HEK293 (cell line): ENCODE measurements around the gene ATF7IP2.
"Not testable (repeated sequence)": the region's sequence is repeated elsewhere in the genome, so short reads cannot be mapped to it uniquely, and the experiment has no call there.

Experiments
- CTCF ChIA-PET: fragments of 350-600 bp; formaldehyde crosslinking; extraction: SDS; loops from one replicate; lab custom pipeline; 2021; ENCODE audit warnings: antibody characterized with exemption; lab: Yijun Ruan, JAX
- POLR2A ChIA-PET: fragments of 300-600 bp; formaldehyde crosslinking; extraction: SDS; loops from one replicate; lab custom pipeline; 2020; ENCODE audit warnings: antibody characterized with exemption, inconsistent platforms; lab: Yijun Ruan, JAX
- H3K27ac ChIP-seq: fragments of 200-500 bp; sonication (Bioruptor generic); 2 replicates; pipeline ENCODE4 v1.5.1; 2014; ENCODE audit warnings: low read depth, low read length, control low read depth, inconsistent platforms; ENCODE audit errors: extremely low read depth
- H3K36me3 ChIP-seq, 2 experiments: fragments of 200-500 bp in 1 of 2; sonication (Bioruptor generic) in 1 of 2; 1 replicate in 1 of 2; 2 replicates in 1 of 2; pipeline ENCODE4 v1.5.1; 2014 to 2017; ENCODE audit warnings: inconsistent platforms in 2 of 2, low read length in 2 of 2; ENCODE audit not compliant: control insufficient read depth in 2 of 2, insufficient read depth in 1 of 2
- H3K4me1 ChIP-seq: fragments of 200-500 bp; sonication (Bioruptor generic); 2 replicates; pipeline ENCODE4 v1.5.1; 2014; ENCODE audit warnings: mild to moderate bottlenecking, low read length, inconsistent platforms; ENCODE audit not compliant: control insufficient read depth, insufficient read depth
- H3K4me3 ChIP-seq: 2 replicates; pipeline ENCODE4 v1.5.1; 2011; ENCODE audit warnings: low read depth, mild to moderate bottlenecking, control low read depth, low read length, moderate library complexity
- H3K9me3 ChIP-seq: fragments of 200-500 bp; sonication (Bioruptor generic); 2 replicates; pipeline ENCODE4 v1.5.1; 2014; ENCODE audit warnings: low read depth, low read length, inconsistent platforms; ENCODE audit not compliant: control insufficient read depth, insufficient read depth
- GLI2 ChIP-seq: fragments of 450-650 bp; formaldehyde crosslinking; IDR thresholded peaks from 2 replicates; pipeline ENCODE4; 2017; ENCODE audit warnings: missing biosample characterization, missing genetic modification characterization, low read depth, borderline replicate concordance
- MZF1 ChIP-seq: fragments of 450-650 bp; formaldehyde crosslinking; IDR thresholded peaks from 2 replicates; pipeline ENCODE4 v1.5.1; 2017; ENCODE audit warnings: missing biosample characterization, missing genetic modification characterization, borderline replicate concordance
- OVOL3 ChIP-seq: fragments of 450-650 bp; formaldehyde crosslinking; IDR thresholded peaks from 2 replicates; pipeline ENCODE4 v1.5.1; 2016; ENCODE audit warnings: missing biosample characterization, missing genetic modification characterization
- PRDM1 ChIP-seq: fragments of 450-650 bp; formaldehyde crosslinking; IDR thresholded peaks from 2 replicates; pipeline ENCODE4; 2016; ENCODE audit warnings: missing biosample characterization, missing genetic modification characterization
- PRDM2 ChIP-seq: fragments of 450-650 bp; formaldehyde crosslinking; IDR thresholded peaks from 2 replicates; pipeline ENCODE4 v1.5.1; 2016; ENCODE audit warnings: missing biosample characterization, missing genetic modification characterization, borderline replicate concordance
- REPIN1 ChIP-seq: fragments of 450-650 bp; formaldehyde crosslinking; IDR thresholded peaks from 2 replicates; pipeline ENCODE4 v1.5.1; 2017; ENCODE audit warnings: missing biosample characterization, missing genetic modification characterization, low read depth
- ZFP41 ChIP-seq: fragments of 450-650 bp; formaldehyde crosslinking; IDR thresholded peaks from 2 replicates; pipeline ENCODE4 v1.5.1; 2016; ENCODE audit warnings: missing biosample characterization, missing genetic modification characterization, borderline replicate concordance
- ZIC2 ChIP-seq: fragments of 450-650 bp; formaldehyde crosslinking; IDR thresholded peaks from 2 replicates; pipeline ENCODE4 v1.5.1; 2016; ENCODE audit warnings: missing biosample characterization, missing genetic modification characterization
- ZNF138 ChIP-seq: fragments of 450-650 bp; formaldehyde crosslinking; IDR thresholded peaks from 2 replicates; pipeline ENCODE4 v1.5.1; 2016; ENCODE audit warnings: missing biosample characterization, missing genetic modification characterization, borderline replicate concordance
- ZNF140 ChIP-seq: fragments of 450-650 bp; formaldehyde crosslinking; IDR thresholded peaks from 2 replicates; pipeline ENCODE4 v1.5.1; 2016; ENCODE audit warnings: missing biosample characterization, missing genetic modification characterization
- ZNF146 ChIP-seq: fragments of 450-650 bp; formaldehyde crosslinking; IDR thresholded peaks from 2 replicates; pipeline ENCODE4 v1.5.1; 2016; ENCODE audit warnings: missing biosample characterization, missing genetic modification characterization
- ZNF175 ChIP-seq: fragments of 450-650 bp; formaldehyde crosslinking; IDR thresholded peaks from 2 replicates; pipeline ENCODE4 v1.5.1; 2016; ENCODE audit warnings: missing biosample characterization, missing genetic modification characterization
- ZNF341 ChIP-seq: fragments of 450-650 bp; formaldehyde crosslinking; IDR thresholded peaks from 2 replicates; pipeline ENCODE4; 2016; ENCODE audit warnings: low read depth, missing biosample characterization, missing genetic modification characterization
- ZNF350 ChIP-seq: fragments of 450-650 bp; formaldehyde crosslinking; IDR thresholded peaks from 2 replicates; pipeline ENCODE4 v1.5.0; 2017; ENCODE audit warnings: missing biosample characterization, mild to moderate bottlenecking, missing genetic modification characterization
- ZNF366 ChIP-seq: fragments of 450-650 bp; formaldehyde crosslinking; conservative IDR thresholded peaks from 2 replicates; pipeline ENCODE4 v1.5.1; 2016; ENCODE audit warnings: missing biosample characterization, missing genetic modification characterization
- ZNF426 ChIP-seq: fragments of 450-650 bp; formaldehyde crosslinking; IDR thresholded peaks from 2 replicates; pipeline ENCODE4 v1.5.1; 2017; ENCODE audit warnings: missing biosample characterization, missing genetic modification characterization, mild to moderate bottlenecking, inconsistent platforms, moderate library complexity
- ZNF510 ChIP-seq: fragments of 450-650 bp; formaldehyde crosslinking; IDR thresholded peaks from 2 replicates; pipeline ENCODE4 v1.5.1; 2018; ENCODE audit warnings: mild to moderate bottlenecking, missing genetic modification characterization, missing biosample characterization; ENCODE audit not compliant: insufficient replicate concordance
- ZNF549 ChIP-seq: fragments of 450-650 bp; IDR thresholded peaks from 2 replicates; pipeline ENCODE4 v1.5.1; 2018; ENCODE audit warnings: missing biosample characterization, missing genetic modification characterization, mild to moderate bottlenecking, inconsistent platforms, moderate library complexity
- ZNF585B ChIP-seq: fragments of 450-650 bp; formaldehyde crosslinking; IDR thresholded peaks from 2 replicates; pipeline ENCODE4 v1.5.1; 2016; ENCODE audit warnings: missing biosample characterization, missing genetic modification characterization
- ZNF664 ChIP-seq: fragments of 450-650 bp; formaldehyde crosslinking; IDR thresholded peaks from 2 replicates; pipeline ENCODE4 v1.5.1; 2016; ENCODE audit warnings: missing biosample characterization, missing genetic modification characterization
- ZNF670 ChIP-seq: fragments of 450-650 bp; formaldehyde crosslinking; IDR thresholded peaks from 2 replicates; pipeline ENCODE4 v1.5.1; 2016; ENCODE audit warnings: missing biosample characterization, missing genetic modification characterization, low read depth
- ZNF768 ChIP-seq: fragments of 450-650 bp; formaldehyde crosslinking; IDR thresholded peaks from 2 replicates; pipeline ENCODE4 v1.5.1; 2018; ENCODE audit warnings: missing biosample characterization, mild to moderate bottlenecking, missing genetic modification characterization
- ZNF785 ChIP-seq: fragments of 450-650 bp; formaldehyde crosslinking; IDR thresholded peaks from 2 replicates; pipeline ENCODE4 v1.5.1; 2016; ENCODE audit warnings: missing biosample characterization, missing genetic modification characterization
- ZSCAN23 ChIP-seq: fragments of 450-650 bp; formaldehyde crosslinking; IDR thresholded peaks from 2 replicates; pipeline ENCODE4 v1.5.1; 2016; ENCODE audit warnings: missing biosample characterization, missing genetic modification characterization
- ZSCAN4 ChIP-seq: fragments of 450-650 bp; formaldehyde crosslinking; IDR thresholded peaks from 2 replicates; pipeline ENCODE4 v1.5.1; 2017; ENCODE audit warnings: missing biosample characterization, missing genetic modification characterization
- TF ChIP-seq, protein P1 (sequence below): fragments of 450-650 bp; formaldehyde crosslinking; IDR thresholded peaks from 2 replicates; pipeline ENCODE4 v1.5.1; 2016; ENCODE audit warnings: missing biosample characterization, missing genetic modification characterization

The ATF7IP2 gene

DNA sequence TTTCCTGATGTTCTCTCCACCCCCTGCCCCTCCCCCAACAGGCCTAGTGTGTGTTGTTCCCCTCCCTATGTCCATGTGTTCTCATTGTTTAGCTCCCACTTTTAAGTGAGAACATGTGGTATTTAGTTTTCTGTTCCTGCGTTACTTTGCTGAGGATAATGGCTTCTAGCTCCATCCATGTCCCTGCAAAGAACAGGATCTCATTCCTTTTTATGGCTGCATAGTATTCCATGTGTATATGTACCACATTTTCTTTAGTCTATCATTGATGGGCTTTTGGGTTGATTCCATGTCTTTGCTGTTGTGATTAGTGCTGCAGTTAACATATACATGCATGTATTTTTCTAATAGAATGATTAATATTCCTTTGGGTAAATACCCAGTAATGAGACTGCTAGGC is 90.8 kb downstream of the ATF7IP2 start:
- peak; percentile 72 for TF ChIP-seq ZNF146 (tag by site-specific recombination)
- TF ChIP-seq, all 188 proteins: peak for 1; not testable (repeated sequence) for 187
- H3K36me3 ChIP-seq, H3K4me1 ChIP-seq, H3K9me3 ChIP-seq, POLR2A ChIA-PET, CTCF ChIA-PET, H3K27ac ChIP-seq, H3K4me3 ChIP-seq: not testable (repeated sequence)

- CTCF ChIA-PET, result no interaction called here
- no peaks in the 10 kb centered on the region for H3K9me3 ChIP-seq
- no peaks in the 10 kb centered on the region for H3K4me1 ChIP-seq
- TF ChIP-seq ZNF549 (tag by site-specific recombination), result no peak
- TF ChIP-seq ZNF670, result no peak
- TF ChIP-seq ZNF140 (tag by site-specific recombination), result no peak
- no peak for TF ChIP-seq ZNF585B (tag by site-specific recombination)
- no peak for TF ChIP-seq ZNF426 (tag by site-specific recombination)
- no peak for TF ChIP-seq OVOL3
- TF ChIP-seq ZNF664 (tag by site-specific recombination), result no peak
- TF ChIP-seq ZNF366 (tag by site-specific recombination), result no peak
- no peak for TF ChIP-seq GLI2 (tag by site-specific recombination)
- TF ChIP-seq REPIN1 (tag by site-specific recombination), result no peak
- TF ChIP-seq PRDM1 (tag by site-specific recombination), result no peak
- no peak for TF ChIP-seq ZIC2
- TF ChIP-seq ZNF768 (tag by site-specific recombination), result no peak
- TF ChIP-seq, protein P1, sequence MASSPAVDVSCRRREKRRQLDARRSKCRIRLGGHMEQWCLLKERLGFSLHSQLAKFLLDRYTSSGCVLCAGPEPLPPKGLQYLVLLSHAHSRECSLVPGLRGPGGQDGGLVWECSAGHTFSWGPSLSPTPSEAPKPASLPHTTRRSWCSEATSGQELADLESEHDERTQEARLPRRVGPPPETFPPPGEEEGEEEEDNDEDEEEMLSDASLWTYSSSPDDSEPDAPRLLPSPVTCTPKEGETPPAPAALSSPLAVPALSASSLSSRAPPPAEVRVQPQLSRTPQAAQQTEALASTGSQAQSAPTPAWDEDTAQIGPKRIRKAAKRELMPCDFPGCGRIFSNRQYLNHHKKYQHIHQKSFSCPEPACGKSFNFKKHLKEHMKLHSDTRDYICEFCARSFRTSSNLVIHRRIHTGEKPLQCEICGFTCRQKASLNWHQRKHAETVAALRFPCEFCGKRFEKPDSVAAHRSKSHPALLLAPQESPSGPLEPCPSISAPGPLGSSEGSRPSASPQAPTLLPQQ (tag by site-specific recombination), result no peak
- TF ChIP-seq ZNF785 (tag by site-specific recombination), result no peak
- no peak for TF ChIP-seq ZSCAN23 (tag by site-specific recombination)
- no peak for TF ChIP-seq ZNF350 (tag by site-specific recombination)
- no peak for TF ChIP-seq ZNF175
- no peak for TF ChIP-seq ZNF138
- no peaks in the 10 kb centered on the region; a peak in 1 of 3 replicates for H3K36me3 ChIP-seq
- no peak overlapping the region for H3K4me3 ChIP-seq
- no peak overlapping the region for H3K27ac ChIP-seq
- POLR2A ChIA-PET, result interaction anchor here (0.7 kb wide), 1 partner anchor 1251 kb away, joined by 8 read pairs; no protein-coding TSS in a partner anchor
These were observed 94.3 kb downstream of the ATF7IP2 start for GRCh38 chr16:10480151-10480550.

GRCh38 chr16:10485159-10485558 is 99.3 kb downstream of the ATF7IP2 start:
- no peaks in the 10 kb centered on the region for H3K9me3 ChIP-seq
- no peaks in the 10 kb centered on the region; a peak in 1 of 3 replicates for H3K36me3 ChIP-seq
- H3K27ac ChIP-seq, result no peak overlapping the region
- ChIA-PET CTCF (no interaction called here), POLR2A (no interaction called here)
- no peaks in the 10 kb centered on the region for H3K4me1 ChIP-seq
- no peak overlapping the region for H3K4me3 ChIP-seq
- TF ChIP-seq ZNF510 (tag by site-specific recombination), result no peak
- TF ChIP-seq ZNF341 (tag by site-specific recombination), result no peak
- TF ChIP-seq ZFP41 (tag by site-specific recombination), result no peak
- no peak for TF ChIP-seq MZF1 (tag by site-specific recombination)
- no peak for TF ChIP-seq PRDM2 (tag by site-specific recombination)
- TF ChIP-seq ZSCAN4 (tag by site-specific recombination), result no peak
